ENCODE measurements around the gene RPRM. TPM values are rescaled to one million over a fixed set of nuclear protein-coding genes. Genes with fewer than 3 reads are reported as not detected.
A peak's percentile ranks its signal among the peaks of the same experiment; 100 is the strongest.
"Not testable (repeated sequence)": the region's sequence is repeated elsewhere in the genome, so short reads cannot be mapped to it uniquely, and the experiment has no call there.

RPRM gene
- polyA plus RNA-seq, 6 donors from 2014 or later, result not detected

DNA sequence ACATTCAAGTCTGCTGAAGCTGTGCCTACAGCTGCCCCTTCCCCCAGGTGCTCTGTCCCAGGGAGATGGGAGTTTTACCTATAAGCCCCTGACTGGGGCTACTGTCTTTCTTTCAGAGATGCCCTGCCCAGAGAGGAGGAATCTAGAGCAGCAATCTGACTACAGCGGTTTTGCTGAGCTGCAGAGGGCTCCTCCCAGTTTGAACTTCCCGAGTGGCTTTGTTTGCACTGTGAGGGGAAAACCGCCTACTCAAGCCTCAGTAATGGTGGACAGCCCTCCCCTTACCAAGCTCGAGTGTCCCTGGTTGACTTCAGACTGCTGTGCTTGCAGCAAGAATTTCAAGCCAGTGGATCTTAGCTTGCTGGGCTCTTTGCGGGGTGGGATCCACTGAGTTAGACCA, 35.9 kb downstream of the RPRM start:
- H3K27ac Mint-ChIP-seq, result not testable (repeated sequence)

DNA sequence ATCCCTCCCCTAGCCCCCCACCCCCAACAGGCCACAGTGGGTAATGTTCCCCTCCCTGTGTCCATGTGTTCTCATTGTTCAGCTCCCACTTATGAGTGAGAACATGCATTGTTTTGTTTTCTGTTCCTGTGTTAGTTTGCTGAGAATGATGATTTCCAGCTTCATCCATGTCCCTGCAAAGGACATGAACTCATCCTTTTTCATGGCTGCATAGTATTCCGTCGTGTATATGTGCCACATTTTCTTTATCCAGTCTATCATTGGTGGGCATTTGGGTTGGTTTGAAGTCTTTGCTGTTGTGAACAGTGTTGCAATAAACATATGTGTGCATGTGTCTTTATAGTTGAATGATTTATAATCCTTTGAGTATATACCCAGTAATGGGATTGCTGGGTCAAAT, 38.5 kb downstream of the RPRM start:
- H3K27ac Mint-ChIP-seq, result peak overlapping the region in 1 of 6 donors; percentile 49
- H3K27me3 Mint-ChIP-seq; DNase-seq; H3K36me3 Mint-ChIP-seq; ATAC-seq (ENCODE audit: low read depth in 2 of 2); H3K4me1 Mint-ChIP-seq; H3K4me3 Mint-ChIP-seq: not testable (repeated sequence)
- peaks cover 5 to 32% (median 17%) of the 10 kb centered on the region in 7 donors for H3K9me3 Mint-ChIP-seq

More for the DNA sequence above, 35.9 kb downstream of the RPRM start:
- ATAC-seq (ENCODE audit: low read depth in 2 of 2); H3K4me1 Mint-ChIP-seq; H3K36me3 Mint-ChIP-seq; H3K4me3 Mint-ChIP-seq; DNase-seq; H3K27me3 Mint-ChIP-seq: not testable (repeated sequence)
- H3K9me3 Mint-ChIP-seq, result peaks cover 5 to 32% (median 17%) of the 10 kb centered on the region in 7 donors

- H3K9me3 Mint-ChIP-seq, result peaks cover 0 to 11% (median 3%) of the 10 kb centered on the region in 7 donors
- H3K27ac Mint-ChIP-seq, result no peak overlapping the region
- no peaks in the 10 kb centered on the region for H3K4me1 Mint-ChIP-seq
- no peak for ATAC-seq (ENCODE audit: low read depth in 2 of 2)
- H3K27me3 Mint-ChIP-seq, result no peaks in the 10 kb centered on the region
- no peak for DNase-seq
- no peaks in the 10 kb centered on the region for H3K36me3 Mint-ChIP-seq
- no peak overlapping the region for H3K4me3 Mint-ChIP-seq
Measured at GRCh38 chr2:153433403-153433802, 45.2 kb downstream of the RPRM start.

GRCh38 chr2:153432381-153432780, 46.2 kb downstream of the RPRM start:
- H3K4me1 Mint-ChIP-seq, result no peaks in the 10 kb centered on the region
- no peak overlapping the region for H3K27ac Mint-ChIP-seq
- ATAC-seq (ENCODE audit: low read depth in 2 of 2), result no peak
- no peaks in the 10 kb centered on the region for H3K36me3 Mint-ChIP-seq
- no peak for DNase-seq
- no peaks in the 10 kb centered on the region for H3K27me3 Mint-ChIP-seq
- H3K9me3 Mint-ChIP-seq, result peaks cover 0 to 11% (median 0%) of the 10 kb centered on the region in 7 donors
- H3K4me3 Mint-ChIP-seq, result no peak overlapping the region

DNA sequence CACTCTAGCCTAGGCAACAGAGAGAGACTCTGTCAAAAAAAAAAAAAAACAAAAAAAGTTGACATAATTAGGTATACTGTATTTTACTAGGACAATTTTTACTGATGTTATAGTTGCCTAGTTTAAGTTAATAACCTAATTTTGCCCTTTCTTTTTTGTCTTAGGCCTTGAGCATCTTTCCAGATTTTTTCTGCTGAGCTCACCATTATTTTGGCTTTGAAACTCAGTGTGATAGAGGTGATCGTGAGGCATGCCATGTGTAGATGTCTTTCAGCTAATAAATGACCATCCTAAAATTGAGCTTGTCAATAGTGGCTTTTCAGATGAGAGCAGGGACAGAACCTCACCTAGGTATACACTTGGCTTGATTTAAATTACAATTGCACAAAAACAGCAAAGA, 47.4 kb downstream of the RPRM start:
- ATAC-seq (ENCODE audit: low read depth in 2 of 2) (no peak), DNase-seq (no peak)
- no peaks in the 10 kb centered on the region for H3K27me3 Mint-ChIP-seq
- no peak overlapping the region for H3K4me3 Mint-ChIP-seq
- no peaks in the 10 kb centered on the region for H3K4me1 Mint-ChIP-seq
- H3K36me3 Mint-ChIP-seq, result no peaks in the 10 kb centered on the region
- H3K9me3 Mint-ChIP-seq, result peaks cover 0 to 9% (median 0%) of the 10 kb centered on the region in 7 donors
- H3K27ac Mint-ChIP-seq, result no peak overlapping the region

All from naive B cell (primary cell).